Left cardiac atrium (tissue), 4 donors: ENCODE data around the gene IGSF3. TPM values are rescaled to one million over a fixed set of nuclear protein-coding genes. Genes with fewer than 3 reads are reported as not detected.

ENCODE experiments used
- ATAC-seq, 2 donors: fragments of 200-7000 bp; cut with Tn5 transposase; one replicate each; pipeline ENCODE4 v1.9.1; 2020; ENCODE audit warnings: mild to moderate bottlenecking in 2 of 2, moderate library complexity in 2 of 2
- DNase-seq: peaks from one replicate; pipeline ENCODE4 v3.0.0-alpha.2; 2020
- intact Hi-C, 2 donors: fragments of 100-400 bp; cut with DNase I; formaldehyde crosslinking; loops; one replicate each; pipeline versions ENCODE4 v1.14.1 to v1.15.1; 2022 to 2023
- microRNA-seq, 2 donors: library from miRNA; unstranded; fragments of <30 nt; microRNA quantifications; one replicate each; pipeline ENCODE4 v1.2.0, GENCODE V29; 2020
- total RNA-seq, 2 donors: library from RNA; stranded (reverse); fragmentation: NEBNext Ultra II Directional; extraction: Animal tissue kit (Norgen Biotek cat#: 25700); gene quantifications; one replicate each; pipeline ENCODE4 v1.2.1, GENCODE V29; 2021
- donor health status: DM: no; HTN: yes; CAD: no.
- donor health status: DM: no; HTN: yes; CAD: no; lungs with severe emphysema.
- donor health status: DM: yes; HTN: yes; CAD: no.
- donor health status: Dilated cardiomyopathy.

The IGSF3 gene
- total RNA-seq, 2 donors from 2014 or later = 14.3 to 15.6 TPM

DNA sequence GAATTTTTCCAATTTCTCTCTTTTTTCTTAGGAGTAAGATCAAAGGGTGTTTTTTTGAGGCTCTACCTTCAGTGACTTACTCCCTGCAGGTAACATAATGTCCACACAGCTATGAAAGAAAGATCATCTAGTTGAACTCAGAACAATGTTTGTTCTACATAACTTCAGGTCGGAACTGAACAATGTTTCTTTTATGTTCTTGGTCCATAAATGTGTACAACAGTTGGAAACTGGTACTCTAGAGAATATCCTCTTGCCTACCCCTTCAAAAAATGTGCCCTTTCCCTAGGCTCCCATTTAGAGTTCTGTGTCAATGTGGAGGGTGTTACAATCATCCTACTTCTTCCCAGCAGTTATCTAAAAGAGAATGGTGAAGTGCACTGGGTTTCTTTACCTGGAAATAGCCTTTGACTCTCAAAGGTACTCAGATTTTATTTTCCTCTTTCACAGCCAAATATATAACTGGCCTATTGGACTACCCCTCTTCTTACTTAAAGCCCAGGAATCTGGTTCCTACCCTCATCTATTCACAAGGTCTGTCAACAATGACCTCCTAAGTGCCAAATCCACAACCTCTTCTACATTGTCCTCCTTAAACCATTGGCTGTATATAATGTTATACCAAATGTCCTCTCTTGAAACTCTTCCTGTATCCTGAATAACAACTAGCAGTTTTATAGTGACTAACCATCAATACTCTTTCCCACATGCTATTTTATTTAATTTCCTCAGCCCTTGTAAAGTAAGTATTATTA lies 139.0 kb downstream of the IGSF3 start:
- intact Hi-C loops = no loop called here
- no peak for DNase-seq
- ATAC-seq = no peak

DNA sequence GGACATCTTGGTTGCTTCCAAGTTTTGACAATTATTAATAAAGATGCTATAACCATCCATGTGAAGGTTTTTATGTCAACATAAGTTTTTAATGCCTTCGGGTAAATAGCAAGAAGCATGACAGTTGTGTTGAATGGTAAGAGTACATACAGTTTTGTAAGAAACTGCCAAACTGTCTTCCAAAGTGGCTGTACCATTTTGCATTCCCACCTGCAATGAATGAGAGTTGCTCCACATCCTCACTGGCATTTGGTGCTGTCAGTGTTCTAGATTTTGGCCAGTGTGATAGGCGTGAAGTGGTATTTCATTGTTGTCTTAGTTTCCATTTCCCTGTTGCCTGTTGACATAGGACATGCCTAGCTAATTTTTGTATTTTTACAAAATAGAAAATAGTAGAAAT lies 142.1 kb downstream of the IGSF3 start:
- intact Hi-C loops = no loop called here
- ATAC-seq (no peak), DNase-seq (no peak)

Small RNAs within 50 kb of the gene (microRNA-seq; reads per million reads assigned to microRNA genes)
- gene MIR320B1 (0 reads per million in 2 donors), gene MIR548AC (0 reads per million in 2 donors)

Other genes starting within 250 kb of the IGSF3 start
- gene CD58, start 96.7 kb downstream of the IGSF3 start, total RNA-seq = 10 to 100 TPM; 19.6 to 21.1 TPM
- gene CD2, start 86.7 kb upstream of the IGSF3 start, total RNA-seq = 1 to 10 TPM; 1.4 to 3.5 TPM
- 100 to 1,000 TPM; 159 to 179 TPM for gene PTGFRN, start 242.2 kb upstream of the IGSF3 start, total RNA-seq